AG04450 (cell line): ENCODE results near the gene RPL15. TPM values are rescaled to one million over a fixed set of nuclear protein-coding genes. Genes with fewer than 3 reads are reported as not detected.

Experiments used
- CTCF ChIA-PET: fragments of 300-600, 350-600 bp; formaldehyde crosslinking; extraction: SDS; loops from one replicate; lab custom pipeline; 2022; ENCODE audit warnings: antibody characterized with exemption, inconsistent platforms; lab: Charles Lee
- POLR2A ChIA-PET: fragments of 350-600 bp; formaldehyde crosslinking; extraction: SDS; loops from one replicate; lab custom pipeline; 2021; ENCODE audit warnings: antibody characterized with exemption, inconsistent platforms; lab: Yijun Ruan, JAX
- DNase-seq: peaks from one replicate; pipeline ENCODE4 v3.0.0-alpha.2; 2011; ENCODE audit warnings: low read depth, low spot score
- H3K27ac ChIP-seq: one replicate; pipeline ENCODE4 v1.5.1; 2012; ENCODE audit warnings: low read depth, low read length, control low read depth
- H3K27me3 ChIP-seq: one replicate; pipeline ENCODE4 v1.6.0; 2012; ENCODE audit warnings: low read length; ENCODE audit not compliant: control insufficient read depth, insufficient read depth
- H3K4me3 ChIP-seq: 2 replicates; pipeline ENCODE4 v1.5.1; 2011; ENCODE audit warnings: mild to moderate bottlenecking, low read depth, low read length, control low read depth
- H3K9me3 ChIP-seq: 2 replicates; pipeline ENCODE4 v1.5.1; 2012; ENCODE audit warnings: low read length; ENCODE audit not compliant: control insufficient read depth, insufficient read depth
- CTCF ChIP-seq: IDR thresholded peaks from 2 replicates; pipeline ENCODE4 v1.5.1; 2011; ENCODE audit warnings: low read depth, low read length, control low read depth, inconsistent platforms
- polyA plus RNA-seq: library from polyadenylated mRNA; depleted of rRNA; stranded (reverse); fragments of >200 nt; gene quantifications from 2 replicates; pipeline ENCODE4 v1.2.3, GENCODE V29; 2011

The RPL15 gene
- polyA plus RNA-seq, 1 experiment = 3,614 TPM

- Histone ChIP-seq H3K27ac (no peak overlapping the region), H3K27me3 (no peaks in the 10 kb centered on the region), H3K4me3 (no peak overlapping the region), H3K9me3 (peaks cover 5% of the 10 kb centered on the region; the same call in 1 of the 2 replicates)
- ChIA-PET POLR2A (no interaction called here), CTCF (no interaction called here)
- no peak for TF ChIP-seq CTCF
- no peak for DNase-seq
Measured at GRCh38 chr3:23919628-23920027, 2.7 kb downstream of the RPL15 start.

GRCh38 chr3:23920151-23920655, 3.3 kb downstream of the RPL15 start:
- POLR2A ChIA-PET = no interaction called here
- Histone ChIP-seq H3K9me3 (peaks cover 5% of the 10 kb centered on the region; the same call in 1 of the 2 replicates), H3K27ac (no peak overlapping the region), H3K4me3 (no peak overlapping the region), H3K27me3 (no peaks in the 10 kb centered on the region)
- no peak for TF ChIP-seq CTCF
- no peak for DNase-seq
- CTCF ChIA-PET = no interaction called here

GRCh38 chr3:23921052-23921511, 4.2 kb downstream of the RPL15 start:
- no peak for TF ChIP-seq CTCF
- no peaks in the 10 kb centered on the region for H3K27me3 ChIP-seq
- H3K4me3 ChIP-seq = no peak overlapping the region
- H3K27ac ChIP-seq = no peak overlapping the region
- CTCF ChIA-PET = no interaction called here
- DNase-seq = no peak
- H3K9me3 ChIP-seq = peaks cover 5% of the 10 kb centered on the region; the same call in 1 of the 2 replicates
- POLR2A ChIA-PET = interaction anchor here (0.7 to 1.3 kb wide), 3 partner anchors 25 to 486 kb away, joined by 3 to 6 read pairs (median 6); no protein-coding TSS in a partner anchor

GRCh38 chr3:23923786-23924185, 6.9 kb downstream of the RPL15 start:
- DNase-seq = peak; percentile 74
- no peaks in the 10 kb centered on the region for H3K9me3 ChIP-seq
- H3K4me3 ChIP-seq = no peak overlapping the region
- POLR2A ChIA-PET = interaction anchor here (0.6 to 2.6 kb wide), 6 partner anchors 20 to 195 kb away, joined by 3 to 17 read pairs (median 4); no protein-coding TSS in a partner anchor
- H3K27me3 ChIP-seq = no peaks in the 10 kb centered on the region
- H3K27ac ChIP-seq = no peak overlapping the region
- CTCF ChIA-PET = no interaction called here
- TF ChIP-seq CTCF = no peak

- ChIA-PET POLR2A (no interaction called here), CTCF (no interaction called here)
- H3K4me3 ChIP-seq = no peak overlapping the region
- no peaks in the 10 kb centered on the region for H3K9me3 ChIP-seq
- H3K27me3 ChIP-seq = peaks cover 2% of the 10 kb centered on the region
- TF ChIP-seq CTCF = no peak
- H3K27ac ChIP-seq = no peak overlapping the region
- no peak for DNase-seq
Measured at GRCh38 chr3:23926246-23926645, 9.3 kb downstream of the RPL15 start.
